BJ (cell line): Measurements from ENCODE around the gene AKR7A2. TPM values are rescaled to one million over a fixed set of nuclear protein-coding genes. Genes with fewer than 3 reads are reported as not detected.
"Not testable (repeated sequence)": the region's sequence is repeated elsewhere in the genome, so short reads cannot be mapped to it uniquely, and the experiment has no call there.

Source experiments
- CTCF ChIA-PET: fragments of 350-600 bp; formaldehyde crosslinking; extraction: SDS; loops from one replicate; lab custom pipeline; 2021; ENCODE audit warnings: antibody characterized with exemption, inconsistent platforms; lab: Yijun Ruan, JAX
- POLR2A ChIA-PET: fragments of 300-600 bp; sonication (Branson Sonifier 250); formaldehyde crosslinking; extraction: SDS; loops from one replicate; lab custom pipeline; 2021; ENCODE audit warnings: antibody characterized with exemption; lab: Charles Lee
- DNase-seq: peaks from one replicate; pipeline ENCODE4 v3.0.0-alpha.2; 2011; ENCODE audit warnings: low read depth
- H3K27me3 ChIP-seq: 2 replicates; pipeline ENCODE4 v1.6.0; 2011; ENCODE audit warnings: low read length; ENCODE audit not compliant: control insufficient read depth, insufficient read depth
- H3K36me3 ChIP-seq: 2 replicates; pipeline ENCODE4 v1.5.1; 2011; ENCODE audit warnings: low read length; ENCODE audit not compliant: control insufficient read depth, insufficient read depth
- H3K4me3 ChIP-seq: 2 replicates; pipeline ENCODE4 v1.5.1; 2011; ENCODE audit warnings: low read depth, mild to moderate bottlenecking, control low read depth, low read length
- CTCF ChIP-seq: IDR thresholded peaks from 2 replicates; pipeline ENCODE4 v1.5.1; 2011; ENCODE audit warnings: low read depth, mild to moderate bottlenecking, control low read depth, inconsistent platforms, low read length, moderate library complexity; ENCODE audit not compliant: insufficient read depth
- polyA plus RNA-seq: library from polyadenylated mRNA; depleted of rRNA; stranded (reverse); fragments of >200 nt; gene quantifications from 2 replicates; pipeline ENCODE4 v1.2.3, GENCODE V29; 2011

The AKR7A2 gene
- polyA plus RNA-seq, 1 experiment, result 73.6 TPM

DNA sequence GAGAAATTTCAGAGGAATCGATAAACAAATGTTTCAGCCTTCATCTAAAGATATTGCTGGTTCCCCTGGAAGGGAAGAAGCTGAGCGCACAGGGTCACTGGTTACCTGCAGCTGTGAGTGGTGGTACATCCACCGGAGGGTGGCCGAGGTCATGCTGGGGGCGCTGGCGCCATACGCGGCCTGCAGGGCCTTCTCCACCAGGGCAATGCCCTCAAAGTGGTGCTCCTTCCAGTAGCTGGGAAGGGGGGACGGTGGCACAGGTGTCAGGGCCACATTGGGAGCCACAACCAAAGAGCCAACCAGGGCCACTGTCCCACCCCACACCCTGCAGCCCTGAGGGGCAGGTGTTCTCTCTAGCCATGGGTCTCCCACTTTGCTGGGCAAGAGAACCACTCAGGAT lies 28.1 kb downstream of the AKR7A2 start:
- ChIA-PET CTCF (interaction anchor here (1.2 kb wide), 1 partner anchor 11 kb away, joined by 3 read pairs; no protein-coding TSS in a partner anchor), POLR2A (no interaction called here)
- Histone ChIP-seq H3K4me3 (no peak overlapping the region), H3K36me3 (no peaks in the 10 kb centered on the region), H3K27me3 (no peaks in the 10 kb centered on the region)
- no peak for DNase-seq
- no peak for TF ChIP-seq CTCF

GRCh38 chr1:19274636-19275035 lies 37.3 kb downstream of the AKR7A2 start:
- H3K4me3 ChIP-seq, result no peak overlapping the region
- no peak for DNase-seq
- no peak for TF ChIP-seq CTCF
- no peaks in the 10 kb centered on the region for H3K36me3 ChIP-seq
- H3K27me3 ChIP-seq, result no peaks in the 10 kb centered on the region
- ChIA-PET CTCF (no interaction called here), POLR2A (no interaction called here)

- CTCF ChIA-PET, H3K4me3 ChIP-seq, POLR2A ChIA-PET, DNase-seq, H3K27me3 ChIP-seq, H3K36me3 ChIP-seq: not testable (repeated sequence)
These were observed 38.0 kb downstream of the AKR7A2 start for GRCh38 chr1:19273844-19274531.

DNA sequence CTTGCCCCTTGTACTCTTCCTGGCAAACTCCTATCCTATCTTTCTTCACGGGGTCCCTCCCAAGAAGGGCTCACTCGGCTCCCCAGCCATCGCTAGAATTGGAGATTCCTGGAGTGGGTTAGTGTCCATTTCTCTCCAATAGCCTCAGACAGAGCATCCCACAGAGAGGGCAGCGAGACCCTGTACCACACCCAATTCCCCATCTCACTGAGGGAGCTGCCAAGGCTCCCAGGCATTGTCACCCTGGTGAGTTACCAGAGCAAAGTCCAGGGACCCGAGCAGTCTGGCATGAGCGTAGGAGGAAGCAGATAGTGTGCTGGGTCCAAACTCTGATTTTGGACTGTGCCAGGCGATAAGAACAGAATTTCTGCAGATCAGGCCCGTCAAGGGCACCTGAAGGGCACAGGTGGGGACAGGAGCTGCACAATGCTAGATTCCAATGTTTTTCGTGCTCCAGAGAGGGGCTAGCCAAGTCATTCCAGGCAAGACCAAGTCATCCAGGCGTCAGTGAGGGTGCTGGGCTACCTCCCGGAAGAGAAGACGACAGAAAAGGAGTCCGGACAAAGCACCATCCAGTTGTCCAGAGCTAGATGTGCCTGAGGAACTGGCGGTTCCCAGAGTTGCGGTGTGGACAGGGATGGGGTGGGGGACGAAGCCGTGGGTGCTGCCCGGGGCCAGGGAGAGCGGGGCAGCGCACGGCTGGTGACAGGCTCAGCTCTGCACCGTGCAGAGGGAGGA lies 38.7 kb downstream of the AKR7A2 start:
- POLR2A ChIA-PET, result no interaction called here
- CTCF ChIA-PET, result no interaction called here
- Histone ChIP-seq H3K4me3 (no peak overlapping the region), H3K27me3 (no peaks in the 10 kb centered on the region), H3K36me3 (no peaks in the 10 kb centered on the region)
- no peak for DNase-seq
- no peak for TF ChIP-seq CTCF

DNA sequence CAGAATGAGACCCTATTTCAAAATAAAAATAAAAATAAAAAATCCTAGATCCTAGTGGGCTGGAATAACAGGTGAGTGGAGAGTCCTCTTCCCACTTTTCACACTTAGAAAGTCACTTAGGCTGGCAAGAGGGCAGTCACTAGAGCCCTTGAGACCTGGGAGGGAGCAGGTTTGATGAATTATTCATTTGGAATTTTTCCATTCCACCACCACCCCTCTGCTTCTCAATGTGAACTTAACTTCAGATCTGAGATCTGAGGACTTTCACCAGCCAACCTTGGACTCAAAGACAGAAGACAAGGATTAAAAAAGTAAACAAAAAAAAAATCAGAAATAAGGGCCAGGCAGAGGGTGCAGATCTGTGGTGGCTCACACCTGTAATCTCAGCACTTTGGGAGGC lies 39.9 kb downstream of the AKR7A2 start:
- CTCF ChIA-PET, result no interaction called here
- DNase-seq, result no peak

DNA sequence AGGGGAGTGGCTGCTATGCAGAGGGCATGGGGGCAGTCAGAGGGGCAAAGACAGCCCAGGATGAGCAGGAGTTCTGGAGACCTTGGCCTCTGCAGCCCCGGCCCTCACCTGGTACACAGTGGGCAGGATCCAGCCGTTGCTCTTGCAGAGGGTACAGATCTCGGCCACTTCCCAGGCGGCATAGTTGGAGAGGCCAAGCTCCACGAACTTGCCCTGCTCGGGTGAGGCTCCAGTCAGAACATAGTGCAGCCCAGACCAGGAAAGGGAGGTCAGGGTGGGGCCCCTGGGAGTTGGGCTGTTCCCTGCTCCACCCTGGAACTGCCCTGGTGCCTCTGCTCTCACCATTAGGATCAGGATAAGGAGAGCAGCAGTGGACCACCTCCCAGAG lies 41.6 kb downstream of the AKR7A2 start:
- H3K4me3 ChIP-seq, DNase-seq, POLR2A ChIA-PET, H3K36me3 ChIP-seq, H3K27me3 ChIP-seq: not testable (repeated sequence)
- CTCF ChIA-PET, result interaction anchor here (0.6 kb wide), 1 partner anchor 48 kb away, joined by 3 read pairs; no protein-coding TSS in a partner anchor

More for the DNA sequence above, 39.9 kb downstream of the AKR7A2 start:
- no peak for TF ChIP-seq CTCF
- H3K36me3 ChIP-seq, result no peaks in the 10 kb centered on the region
- POLR2A ChIA-PET, result no interaction called here
- no peaks in the 10 kb centered on the region for H3K27me3 ChIP-seq
- H3K4me3 ChIP-seq, result no peak overlapping the region
